Transverse colon (tissue), 4 donors: ENCODE measurements around the gene COMTD1. TPM values are rescaled to one million over a fixed set of nuclear protein-coding genes. Genes with fewer than 3 reads are reported as not detected.
"Not testable (repeated sequence)": the region's sequence is repeated elsewhere in the genome, so short reads cannot be mapped to it uniquely, and the experiment has no call there.

Experiments used
- DNase-seq: peaks from one replicate; pipeline ENCODE4 v3.0.0-alpha.2; 2019
- H3K27ac ChIP-seq, 4 donors: fragments of 200-600 bp; sonication (generic); 2 replicates each; pipeline ENCODE4 v1.5.1; 2016 to 2018; ENCODE audit warnings: inconsistent platforms in 4 of 4
- H3K27me3 ChIP-seq: fragments of 200-600 bp; sonication (generic); 2 replicates; pipeline ENCODE4 v1.5.1; 2017; ENCODE audit warnings: inconsistent platforms
- H3K36me3 ChIP-seq, 4 donors: fragments of 200-600 bp; sonication (generic); 2 replicates each; pipeline ENCODE4 v1.5.1; 2017 to 2019; ENCODE audit warnings: inconsistent platforms in 4 of 4
- H3K4me1 ChIP-seq, 4 donors: fragments of 200-600 bp; sonication (generic); 2 replicates each; pipeline ENCODE4 v1.5.1; 2017 to 2020; ENCODE audit warnings: inconsistent platforms in 4 of 4
- H3K4me3 ChIP-seq, 4 donors: fragments of 200-600 bp; sonication (generic); 1 replicate in 1 of 4; 2 replicates in 3 of 4; pipeline versions ENCODE4 v1.5.1 to v1.6.1; 2017 to 2019; ENCODE audit warnings: inconsistent platforms in 4 of 4
- H3K9me3 ChIP-seq, 2 donors: fragments of 200-600 bp; sonication (generic); 2 replicates each; pipeline ENCODE4 v1.5.1; 2017 to 2019; ENCODE audit warnings: inconsistent platforms in 2 of 2
- CTCF ChIP-seq, 5 experiments: fragments of 200-600 bp in 3 of 5; fragments of 450-650 bp in 2 of 5; sonication (generic) in 3 of 5; IDR thresholded peaks; 1 replicate in 2 of 5; 2 replicates in 3 of 5; pipeline ENCODE4 v1.5.1; 2016 to 2017; ENCODE audit warnings: antibody characterized with exemption in 5 of 5, inconsistent platforms in 3 of 5, mild to moderate bottlenecking in 2 of 5, moderate library complexity in 1 of 5
- EP300 ChIP-seq: sonication (generic); formaldehyde crosslinking; IDR thresholded peaks from one replicate; pipeline ENCODE4 v1.6.1; 2017; ENCODE audit warnings: antibody characterized with exemption, low read depth
- POLR2A ChIP-seq: fragments of 450-650 bp; IDR thresholded peaks from one replicate; pipeline ENCODE4 v1.6.1; 2016; ENCODE audit warnings: antibody characterized with exemption, mild to moderate bottlenecking, moderate library complexity
- POLR2AphosphoS5 ChIP-seq, 3 donors: sonication (generic); formaldehyde crosslinking; IDR thresholded peaks; one replicate each; pipeline ENCODE4 v1.6.1; 2016; ENCODE audit warnings: antibody characterized with exemption in 3 of 3
- WGBS, 2 donors: methylation state at CpG; one replicate each; pipeline ENCODE4 v1.1.5; 2018; ENCODE audit warnings: low coverage in 1 of 2; 5-methylcytosine and 5-hydroxymethylcytosine counted together
- in situ Hi-C, 4 donors: fragments of 200-750 bp; cut with MboI; loops; one replicate each; pipeline versions ENCODE4 v1.15.0 to v1.15.1; 2017; ENCODE audit warnings: low sequenced_read_pairs in 3 of 4, low pct_ligation_motif_present in 1 of 4, low pct_unique_long_range_greater_than_20kb in 1 of 4
- intact Hi-C: fragments of 100-400 bp; cut with DNase I; formaldehyde crosslinking; loops from one replicate; pipeline ENCODE4 v1.15.1; 2023; ENCODE audit warnings: low total_unique reads
- total RNA-seq, 4 donors: library from RNA; depleted of rRNA; stranded (reverse); fragments of >200 nt; gene quantifications; one replicate each; pipeline ENCODE4 v1.1.0, GENCODE V29; 2016

Gene COMTD1
- total RNA-seq, 4 donors from 2014 or later: 90.7 to 761 (median 173) TPM

- in situ Hi-C loops (no loop called here), intact Hi-C loops (no loop called here)
- DNase-seq: no peak
- Histone ChIP-seq H3K27ac (peak overlapping the region; percentile 35 to 68 (median 62)), H3K9me3 (no peaks in the 10 kb centered on the region), H3K27me3 (no peaks in the 10 kb centered on the region), H3K4me1 (peaks cover 7 to 46% (median 23%) of the 10 kb centered on the region in 4 donors), H3K36me3 (no peaks in the 10 kb centered on the region), H3K4me3 (no peak overlapping the region)
- 65 to 77% methylated on average over 5 to 6 of the region's 6 CpGs for WGBS, 2 donors
- no peak for TF ChIP-seq POLR2AphosphoS5 (IDR thresholded peaks at IDR 0.05)
- TF ChIP-seq CTCF (IDR thresholded peaks at IDR 0.05): no peak
- TF ChIP-seq EP300: no peak
- TF ChIP-seq POLR2A: no peak
Observed at GRCh38 chr10:75195035-75195763, 40.6 kb downstream of the COMTD1 start.

- H3K27me3 ChIP-seq, H3K36me3 ChIP-seq, DNase-seq, in situ Hi-C loops, H3K4me3 ChIP-seq, intact Hi-C loops, H3K9me3 ChIP-seq: not testable (repeated sequence)
- Histone ChIP-seq H3K27ac (peak overlapping the region; percentile 19 to 68 (median 62)), H3K4me1 (peaks cover 7 to 46% (median 23%) of the 10 kb centered on the region in 4 donors)
- WGBS, 2 donors: 77 to 100% methylated on average over 1 to 4 of the region's 4 CpGs
Observed at GRCh38 chr10:75194625-75195024, 41.1 kb downstream of the COMTD1 start.

DNA sequence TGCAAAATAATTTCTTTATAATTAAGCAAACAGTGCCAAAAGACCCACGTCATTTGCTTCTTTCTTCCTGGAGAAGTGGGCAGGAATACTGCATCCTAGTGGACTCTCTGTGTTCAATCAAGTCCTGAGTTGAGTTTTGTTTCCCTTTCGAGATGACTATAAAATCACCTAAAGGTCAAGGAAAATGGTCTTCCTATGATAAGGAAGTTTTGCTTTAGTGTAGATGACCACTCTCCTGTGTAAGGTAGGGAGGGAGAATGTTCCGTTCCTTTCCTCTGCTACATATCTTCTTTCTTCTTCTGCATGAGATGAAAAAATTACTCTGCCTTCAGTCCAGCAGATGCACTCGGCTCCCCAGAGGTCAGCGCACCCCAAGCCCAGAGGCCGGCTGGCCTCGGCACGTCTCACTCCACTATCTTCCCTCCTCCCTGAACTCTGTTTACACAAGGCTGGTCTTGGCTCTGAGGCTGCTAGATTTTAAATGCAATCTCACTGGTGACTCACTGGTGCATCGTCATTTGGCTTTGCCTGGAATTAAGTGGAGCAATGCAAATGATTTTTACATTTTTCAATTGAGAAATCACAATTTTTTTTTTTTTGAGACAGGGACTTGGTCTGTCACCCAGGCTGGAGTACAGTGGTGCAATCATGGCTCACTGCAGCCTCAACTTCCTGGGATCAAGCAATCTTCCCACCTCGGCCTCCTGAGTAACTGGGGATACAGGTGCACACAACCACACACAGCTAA, 43.8 kb downstream of the COMTD1 start:
- Histone ChIP-seq H3K27me3 (no peaks in the 10 kb centered on the region), H3K4me1 (peaks cover 7 to 62% (median 23%) of the 10 kb centered on the region in 4 donors), H3K36me3 (no peaks in the 10 kb centered on the region), H3K4me3 (no peak overlapping the region), H3K27ac (peak overlapping the region; percentile 70 to 82 (median 74)), H3K9me3 (no peaks in the 10 kb centered on the region)
- intact Hi-C loops: no loop called here
- TF ChIP-seq POLR2A: no peak
- TF ChIP-seq POLR2AphosphoS5 (IDR thresholded peaks at IDR 0.05): peak; percentile 24 to 66 (median 37)
- peak in 2 of 5 experiments; percentile 8 to 12 for TF ChIP-seq CTCF (IDR thresholded peaks at IDR 0.05)
- no peak for TF ChIP-seq EP300
- peak; percentile 64 for DNase-seq
- in situ Hi-C loops: no loop called here
- WGBS, 2 donors: 32 to 44% methylated on average over 8 to 10 of the region's 10 CpGs

DNA sequence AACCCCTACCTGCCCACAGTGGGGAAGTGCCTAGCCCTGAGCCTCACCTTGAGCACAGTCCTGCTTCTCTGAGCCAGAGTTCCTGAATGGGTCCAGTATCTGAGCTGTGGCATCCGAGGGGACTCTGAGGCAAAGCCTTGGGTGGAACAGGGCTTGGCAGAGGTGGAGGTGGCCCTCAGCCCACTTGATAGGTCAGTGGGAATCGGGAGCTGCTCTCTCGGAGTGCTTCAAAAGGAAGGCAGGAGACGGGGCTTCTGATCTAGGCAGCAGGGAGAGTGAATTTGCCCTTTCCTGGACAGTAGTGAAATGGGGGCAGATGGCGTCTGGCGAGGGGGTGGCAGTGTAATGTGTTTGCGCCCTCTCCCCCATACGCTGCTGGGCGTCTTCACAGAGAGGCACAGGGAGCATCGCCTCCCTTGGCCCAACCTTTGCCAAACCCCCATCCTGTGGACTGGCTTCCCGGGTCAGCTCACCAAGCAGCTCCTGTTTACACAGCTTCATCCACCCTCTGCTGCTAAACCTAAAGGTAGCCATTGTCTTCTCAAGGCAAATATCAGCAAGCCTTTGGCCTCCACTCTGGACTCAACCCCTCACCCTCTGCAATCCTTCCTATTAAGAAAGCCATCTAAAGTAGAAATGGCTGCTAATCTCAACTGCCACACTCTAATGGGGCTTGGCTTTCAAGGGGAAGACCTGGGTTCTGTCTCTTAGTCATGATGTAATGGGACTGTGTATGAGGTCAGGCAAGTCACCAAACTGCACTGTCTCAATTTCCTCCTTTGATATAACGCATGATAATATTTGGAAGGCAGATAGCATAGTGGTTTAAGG, 46.3 kb downstream of the COMTD1 start:
- intact Hi-C loops (loop anchor here (5.0 kb wide), 1 partner anchor 48 kb away; the partner anchor contains the start of gene COMTD1), in situ Hi-C loops (no loop called here)
- no peak for DNase-seq
- no peaks in the 10 kb centered on the region for H3K9me3 ChIP-seq
- H3K27ac ChIP-seq: no peak overlapping the region
- H3K27me3 ChIP-seq: no peaks in the 10 kb centered on the region
- TF ChIP-seq CTCF (IDR thresholded peaks at IDR 0.05) (no peak), POLR2AphosphoS5 (IDR thresholded peaks at IDR 0.05) (no peak), EP300 (no peak), POLR2A (no peak)
- 96 to 100% methylated on average over 1 to 12 of the region's 12 CpGs for WGBS, 2 donors
- no peak overlapping the region for H3K4me3 ChIP-seq
- peaks cover 3 to 68% (median 32%) of the 10 kb centered on the region in 4 donors for H3K4me1 ChIP-seq
- no peaks in the 10 kb centered on the region for H3K36me3 ChIP-seq

- Histone ChIP-seq H3K27ac (peak overlapping the region in 3 of 4 donors; percentile 32 to 50 (median 39)), H3K4me1 (peaks cover 3 to 61% (median 30%) of the 10 kb centered on the region in 4 donors)
- in situ Hi-C loops, H3K9me3 ChIP-seq, H3K27me3 ChIP-seq, H3K36me3 ChIP-seq, H3K4me3 ChIP-seq, DNase-seq: not testable (repeated sequence)
- WGBS, 2 donors: 88 to 100% methylated on average over 3 to 9 of the region's 9 CpGs
- intact Hi-C loops: loop anchor here (5.0 kb wide), 1 partner anchor 49 kb away; the partner anchor contains the start of gene COMTD1
Observed at GRCh38 chr10:75188522-75188921, 47.2 kb downstream of the COMTD1 start.
